Activated T-cell treated with anti-CD3 and anti-CD28 coated beads for 4 hours (primary cell): ENCODE data around the gene DYNC1H1.

Experiments used
- DNase-seq: peaks from one replicate; pipeline ENCODE4 v3.0.0-alpha.2; 2020

Gene DYNC1H1

GRCh38 chr14:101964297-101965180, at the start of gene DYNC1H1:
Gene DYNC1H1 (plus strand): TSS chr14:101964573. CDS start chr14:101964692, 119 bp downstream.
- DNase-seq = peak; percentile 81

- no peak for DNase-seq
Measured at GRCh38 chr14:101915871-101916815, 48.2 kb upstream of the DYNC1H1 start.

GRCh38 chr14:101916816-101917412, 47.5 kb upstream of the DYNC1H1 start:
- no peak for DNase-seq

GRCh38 chr14:101917413-101918017, 46.9 kb upstream of the DYNC1H1 start:
- DNase-seq = no peak

- no peak for DNase-seq
Measured at GRCh38 chr14:101918065-101918989, 46.0 kb upstream of the DYNC1H1 start.

GRCh38 chr14:101920271-101920670, 44.1 kb upstream of the DYNC1H1 start:
- DNase-seq = no peak

- DNase-seq = no peak
Measured at GRCh38 chr14:101922866-101923265, 41.5 kb upstream of the DYNC1H1 start.

GRCh38 chr14:101925152-101925551, 39.2 kb upstream of the DYNC1H1 start:
- no peak for DNase-seq

GRCh38 chr14:101926085-101926484, 38.3 kb upstream of the DYNC1H1 start:
- DNase-seq = no peak

- no peak for DNase-seq
Measured at GRCh38 chr14:101926620-101927019, 37.8 kb upstream of the DYNC1H1 start.

GRCh38 chr14:101927859-101928258, 36.5 kb upstream of the DYNC1H1 start:
- DNase-seq = no peak

GRCh38 chr14:101928415-101928841, 35.9 kb upstream of the DYNC1H1 start:
- no peak for DNase-seq

GRCh38 chr14:101929096-101929495, 35.3 kb upstream of the DYNC1H1 start:
- DNase-seq = no peak

- no peak for DNase-seq
Measured at GRCh38 chr14:101929946-101930345, 34.4 kb upstream of the DYNC1H1 start.

GRCh38 chr14:101932673-101933072, 31.7 kb upstream of the DYNC1H1 start:
- no peak for DNase-seq

GRCh38 chr14:101933209-101933608, 31.2 kb upstream of the DYNC1H1 start:
- no peak for DNase-seq

- no peak for DNase-seq
Measured at GRCh38 chr14:101934601-101935150, 29.7 kb upstream of the DYNC1H1 start.

GRCh38 chr14:101937926-101938767, 26.2 kb upstream of the DYNC1H1 start:
- DNase-seq = no peak

GRCh38 chr14:101939646-101940170, 24.7 kb upstream of the DYNC1H1 start:
- DNase-seq = no peak

- no peak for DNase-seq
Measured at GRCh38 chr14:101944451-101944850, 19.9 kb upstream of the DYNC1H1 start.
